H9 (cell line): ENCODE data around the gene RGS6. TPM values are rescaled to one million over a fixed set of nuclear protein-coding genes. Genes with fewer than 3 reads are reported as not detected.

Source experiments
- DNase-seq: peaks from one replicate; pipeline ENCODE4 v3.0.0-alpha.2; 2017
- H2AFZ ChIP-seq: one replicate; pipeline ENCODE4 v1.6.1; 2013; ENCODE audit warnings: mild to moderate bottlenecking, low read length, control low read depth, moderate library complexity
- H2AK5ac ChIP-seq: 2 replicates; pipeline ENCODE4 v1.6.1; 2013; ENCODE audit warnings: low read length, control low read depth, mixed read lengths; ENCODE audit not compliant: insufficient read length
- H2BK120ac ChIP-seq: one replicate; pipeline ENCODE4 v1.6.1; 2013; ENCODE audit warnings: low read depth, mild to moderate bottlenecking, low read length, control low read depth, inconsistent platforms; ENCODE audit not compliant: poor library complexity, severe bottlenecking
- H2BK12ac ChIP-seq: 2 replicates; pipeline ENCODE4 v1.6.1; 2013; ENCODE audit warnings: low read length, control low read depth, mixed read lengths, low read depth; ENCODE audit not compliant: insufficient read length
- H2BK15ac ChIP-seq: 2 replicates; pipeline ENCODE4 v1.6.1; 2013; ENCODE audit warnings: low read depth, low read length, control low read depth
- H2BK20ac ChIP-seq: one replicate; pipeline ENCODE4 v1.6.1; 2013; ENCODE audit warnings: low read depth, mild to moderate bottlenecking, low read length, control low read depth, inconsistent platforms; ENCODE audit not compliant: poor library complexity, severe bottlenecking
- H2BK5ac ChIP-seq: 2 replicates; pipeline ENCODE4 v1.6.1; 2013; ENCODE audit warnings: low read length, control low read depth, mixed read lengths; ENCODE audit not compliant: insufficient read length
- H3K14ac ChIP-seq: 2 replicates; pipeline ENCODE4 v1.6.1; 2013; ENCODE audit warnings: low read length, control low read depth; ENCODE audit not compliant: insufficient read depth
- H3K18ac ChIP-seq: 2 replicates; pipeline ENCODE4 v1.6.1; 2013; ENCODE audit warnings: low read depth, mild to moderate bottlenecking, mixed read lengths, low read length, control low read depth; ENCODE audit not compliant: insufficient read length
- H3K23ac ChIP-seq: 2 replicates; pipeline ENCODE4 v1.6.1; 2013; ENCODE audit warnings: low read length, control low read depth, mixed read lengths, low read depth; ENCODE audit not compliant: insufficient read length
- H3K23me2 ChIP-seq: 2 replicates; pipeline ENCODE4 v1.6.1; 2013; ENCODE audit warnings: low read depth, mild to moderate bottlenecking, mixed read lengths, low read length, control low read depth; ENCODE audit not compliant: insufficient read length, poor library complexity, severe bottlenecking
- H3K27ac ChIP-seq: 2 replicates; pipeline ENCODE4 v1.5.1; 2013; ENCODE audit warnings: low read length, control low read depth, mixed read lengths, low read depth; ENCODE audit not compliant: insufficient read length
- H3K27me3 ChIP-seq: 2 replicates; pipeline ENCODE4 v1.6.1; 2013; ENCODE audit warnings: low read length, control low read depth, inconsistent platforms; ENCODE audit not compliant: insufficient read depth
- H3K4ac ChIP-seq: 2 replicates; pipeline ENCODE4 v1.6.1; 2013; ENCODE audit warnings: low read depth, mild to moderate bottlenecking, control low read depth, inconsistent platforms, low read length, moderate library complexity
- H3K4me1 ChIP-seq: 2 replicates; pipeline ENCODE4 v1.6.1; 2013; ENCODE audit warnings: low read length, control low read depth, inconsistent platforms; ENCODE audit not compliant: insufficient read depth
- H3K4me2 ChIP-seq: 2 replicates; pipeline ENCODE4 v1.6.1; 2013; ENCODE audit warnings: low read length, control low read depth, mixed read lengths; ENCODE audit not compliant: insufficient read length, insufficient read depth
- H3K56ac ChIP-seq: 2 replicates; pipeline ENCODE4 v1.6.1; 2013; ENCODE audit warnings: low read depth, mild to moderate bottlenecking, mixed read lengths, low read length, control low read depth; ENCODE audit not compliant: insufficient read length
- H3K79me1 ChIP-seq: 2 replicates; pipeline ENCODE4 v1.6.1; 2013; ENCODE audit warnings: low read depth, mild to moderate bottlenecking, moderate library complexity, low read length, control low read depth, inconsistent platforms; ENCODE audit not compliant: insufficient read depth, poor library complexity, severe bottlenecking
- H3K79me2 ChIP-seq: 2 replicates; pipeline ENCODE4 v1.6.1; 2013; ENCODE audit warnings: low read length, control low read depth, inconsistent platforms; ENCODE audit not compliant: insufficient read depth
- H3K9ac ChIP-seq: 2 replicates; pipeline ENCODE4 v1.6.1; 2013; ENCODE audit warnings: low read length, control low read depth, mixed read lengths; ENCODE audit not compliant: insufficient read length; ENCODE audit errors: extremely low read depth
- H3K9me3 ChIP-seq: one replicate; pipeline ENCODE4 v1.6.1; 2013; ENCODE audit warnings: low read depth, low read length, inconsistent platforms; ENCODE audit not compliant: control insufficient read depth
- H3T11ph ChIP-seq: one replicate; pipeline ENCODE4 v1.6.1; 2013; ENCODE audit warnings: mild to moderate bottlenecking, low read length, control low read depth, inconsistent platforms
- H4K20me1 ChIP-seq: one replicate; pipeline ENCODE4 v1.6.1; 2013; ENCODE audit not compliant: control insufficient read depth, insufficient read length, insufficient read depth
- H4K5ac ChIP-seq: 2 replicates; pipeline ENCODE4 v1.6.1; 2013; ENCODE audit warnings: low read depth, mild to moderate bottlenecking, mixed read lengths, low read length, control low read depth; ENCODE audit not compliant: insufficient read length
- H4K8ac ChIP-seq: replicated peaks from 2 replicates; pipeline ENCODE4 v1.6.1; 2013; ENCODE audit warnings: low read length, control low read depth, mixed read lengths, low read depth; ENCODE audit not compliant: insufficient read length
- H4K91ac ChIP-seq: 2 replicates; pipeline ENCODE4 v1.6.1; 2013; ENCODE audit warnings: low read depth, mild to moderate bottlenecking, moderate library complexity, mixed read lengths, low read length, control low read depth; ENCODE audit not compliant: insufficient read length
- H3K27ac Mint-ChIP-seq, 3 experiments: 2 replicates in 2 of 3; 3 replicates in 1 of 3; pipeline ENCODE4 v1.8.0; 2020 to 2021; ENCODE audit warnings: mixed read lengths in 3 of 3, mild to moderate bottlenecking in 1 of 3, moderate library complexity in 1 of 3
- H3K27me3 Mint-ChIP-seq: 2 replicates; pipeline ENCODE4 v1.8.0; 2021; ENCODE audit warnings: low read depth, mild to moderate bottlenecking, moderate library complexity, mixed read lengths
- H3K36me3 Mint-ChIP-seq, 3 experiments: 2 replicates in 2 of 3; 3 replicates in 1 of 3; pipeline ENCODE4 v1.8.0; 2020 to 2021; ENCODE audit warnings: low read depth in 3 of 3, mixed read lengths in 3 of 3; ENCODE audit not compliant: insufficient read depth in 1 of 3
- H3K4me1 Mint-ChIP-seq, 2 experiments: 2 replicates each; pipeline ENCODE4 v1.8.0; 2020; ENCODE audit warnings: mixed read lengths in 2 of 2
- H3K4me3 Mint-ChIP-seq, 2 experiments: 2 replicates in 1 of 2; 3 replicates in 1 of 2; pipeline ENCODE4 v1.8.0; 2020 to 2021; ENCODE audit warnings: mild to moderate bottlenecking in 2 of 2, mixed read lengths in 2 of 2, moderate library complexity in 1 of 2
- H3K9me3 Mint-ChIP-seq, 2 experiments: 2 replicates in 1 of 2; 3 replicates in 1 of 2; pipeline ENCODE4 v1.8.0; 2020; ENCODE audit warnings: mild to moderate bottlenecking in 2 of 2, mixed read lengths in 2 of 2, moderate library complexity in 1 of 2
- CTCF ChIP-seq: fragments of 200-600 bp; sonication (generic); conservative IDR thresholded peaks from 3 replicates; pipeline ENCODE4 v1.8.0; 2021; ENCODE audit warnings: antibody characterized with exemption, mild to moderate bottlenecking
- WGBS: extraction: QIAGEN DNeasy Blood & Tissue Kit; methylation state at CpG from one replicate; pipeline ENCODE4 v1.1.7; 2013; ENCODE audit warnings: missing lambda C conversion rate, low lambda C conversion rate, mixed read lengths; ENCODE audit not compliant: insufficient read length; ENCODE audit errors: extremely low coverage; 5-methylcytosine and 5-hydroxymethylcytosine counted together
- total RNA-seq: library from RNA; stranded (reverse); gene quantifications from 2 replicates; pipeline ENCODE4 v1.2.1, GENCODE V29; 2021

RGS6 gene
- total RNA-seq, 1 experiment from 2014 or later: 3.0 TPM

- H3K27ac ChIP-seq: no peak overlapping the region
- TF ChIP-seq CTCF: no peak
- H3K56ac ChIP-seq: no peak overlapping the region
- H4K20me1 ChIP-seq: no peaks in the 10 kb centered on the region
- Mint-ChIP-seq H3K27me3 (no peaks in the 10 kb centered on the region; the same call in 1 of the 2 replicates), H3K4me3 (no peak overlapping the region), H3K27ac (no peak overlapping the region), H3K4me1 (no peaks in the 10 kb centered on the region), H3K9me3 (peaks cover 15 to 28% of the 10 kb centered on the region in 2 experiments), H3K36me3 (peaks cover 4 to 18% (median 5%) of the 10 kb centered on the region in 3 experiments; a peak in 4 of 7 replicates)
- DNase-seq: no peak
- H3K23me2 ChIP-seq: no peaks in the 10 kb centered on the region
- WGBS: no CpG with 5 or more reads among the region's 3 CpGs
- no peak overlapping the region for H3K4ac ChIP-seq
- no peaks in the 10 kb centered on the region for H3K79me2 ChIP-seq
- H3K9ac ChIP-seq: no peak overlapping the region
- H4K91ac ChIP-seq: no peak overlapping the region
- H2BK15ac ChIP-seq: no peak overlapping the region
- H2BK20ac ChIP-seq: no peak overlapping the region
- H3K14ac ChIP-seq: no peak overlapping the region
- no peaks in the 10 kb centered on the region for H3K9me3 ChIP-seq
- H4K5ac ChIP-seq: no peak overlapping the region
- no peak overlapping the region for H2BK12ac ChIP-seq
- no peaks in the 10 kb centered on the region for H3K4me1 ChIP-seq
- H3K18ac ChIP-seq: no peak overlapping the region
- H2BK5ac ChIP-seq: no peak overlapping the region
- no peaks in the 10 kb centered on the region for H3K79me1 ChIP-seq
- H2AK5ac ChIP-seq: no peak overlapping the region
- H4K8ac ChIP-seq: no peak overlapping the region
- H2BK120ac ChIP-seq: no peak overlapping the region
- no peak overlapping the region for H2AFZ ChIP-seq
- no peak overlapping the region for H3K23ac ChIP-seq
- H3T11ph ChIP-seq: no peak overlapping the region
- no peak overlapping the region for H3K4me2 ChIP-seq
- H3K27me3 ChIP-seq: no peaks in the 10 kb centered on the region
Observed at GRCh38 chr14:72301352-72301751, 369.1 kb downstream of the RGS6 start.
